HL-60 (cell line): Measurements from ENCODE around the gene GADD45GIP1.
A peak's percentile ranks its signal among the peaks of the same experiment; 100 is the strongest.
"Not testable (repeated sequence)": the region's sequence is repeated elsewhere in the genome, so short reads cannot be mapped to it uniquely, and the experiment has no call there.

ENCODE experiments used
- DNase-seq, 2 experiments: peaks; one replicate each; pipeline ENCODE4 v3.0.0-alpha.2; 2010 to 2020; ENCODE audit warnings: low read depth in 1 of 2, low spot score in 1 of 2
- H3K27ac ChIP-seq: fragments of 250-450 bp; sonication (Bioruptor Pico); replicated peaks from 2 replicates; pipeline ENCODE4 v1.5.1; 2020; ENCODE audit warnings: mild to moderate bottlenecking, moderate library complexity
- H3K27me3 ChIP-seq: fragments of 250-450 bp; sonication (Bioruptor Pico); 2 replicates; pipeline ENCODE4 v1.5.1; 2021; ENCODE audit warnings: mild to moderate bottlenecking, moderate library complexity; ENCODE audit not compliant: insufficient read depth, poor library complexity, severe bottlenecking
- H3K4me3 ChIP-seq: replicated peaks from 2 replicates; pipeline ENCODE4 v1.5.1; 2011; ENCODE audit warnings: mild to moderate bottlenecking, control low read depth, low read length; ENCODE audit not compliant: insufficient read depth
- GABPA ChIP-seq: IDR thresholded peaks from 2 replicates; pipeline ENCODE4 v1.6.1; 2012; ENCODE audit warnings: low read depth
- POLR2AphosphoS5 ChIP-seq: IDR thresholded peaks from 2 replicates; pipeline ENCODE4 v1.6.1; 2012; ENCODE audit warnings: low read depth
- SPI1 ChIP-seq: IDR thresholded peaks from 2 replicates; pipeline ENCODE4 v1.6.1; 2012; ENCODE audit warnings: low read depth, mild to moderate bottlenecking, borderline replicate concordance
- TF ChIP-seq, protein P1 (sequence below): IDR thresholded peaks from 2 replicates; pipeline ENCODE4 v1.6.1; 2012; ENCODE audit warnings: low read depth; ENCODE audit not compliant: insufficient replicate concordance
- TF ChIP-seq, protein P2 (sequence below): IDR thresholded peaks from one replicate; pipeline ENCODE4 v1.5.1; 2011; ENCODE audit warnings: low read length, control low read depth, inconsistent platforms; ENCODE audit not compliant: insufficient read depth

GADD45GIP1 gene

DNA sequence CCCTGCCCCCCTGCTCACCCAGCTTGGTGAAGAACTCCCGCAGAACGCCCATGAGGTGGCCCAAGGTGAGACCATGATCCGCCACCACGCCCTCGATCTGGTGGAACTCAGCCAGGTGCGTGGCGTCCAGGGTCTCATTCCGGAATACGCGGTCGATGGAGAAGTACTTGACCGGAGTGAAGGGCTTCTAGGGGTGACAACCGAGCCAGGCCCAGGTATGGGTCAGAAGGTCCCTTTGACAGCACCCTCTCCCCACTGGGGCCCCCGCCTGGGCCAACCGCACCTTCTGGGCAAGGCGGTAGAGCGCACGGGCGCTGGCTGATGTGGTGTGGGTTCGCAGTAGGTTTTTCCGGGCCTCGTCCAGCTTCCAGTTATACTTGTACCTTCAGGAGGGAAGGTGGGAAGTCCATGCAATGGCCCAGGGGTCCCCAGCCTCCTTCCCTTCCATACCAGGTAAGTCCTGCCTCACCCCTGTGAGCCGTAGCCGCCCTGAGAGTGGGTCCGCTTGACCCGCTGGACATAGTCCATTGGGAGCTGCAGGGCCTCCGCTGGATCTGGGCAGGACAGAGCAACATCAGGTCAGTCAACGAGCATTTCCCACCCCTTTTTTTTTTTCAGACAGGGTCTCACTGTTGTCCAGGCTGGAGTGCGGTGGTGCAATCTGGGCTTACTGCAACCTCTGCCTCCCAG lies 32.3 kb downstream of the GADD45GIP1 start:
- Histone ChIP-seq H3K4me3 (no peak overlapping the region), H3K27me3 (no peaks in the 10 kb centered on the region), H3K27ac (no peak overlapping the region)
- no peak for DNase-seq
- TF ChIP-seq GABPA (no peak), SPI1 (no peak), POLR2AphosphoS5 (no peak; the same call in 1 of the 2 replicates)
- TF ChIP-seq, protein P1, sequence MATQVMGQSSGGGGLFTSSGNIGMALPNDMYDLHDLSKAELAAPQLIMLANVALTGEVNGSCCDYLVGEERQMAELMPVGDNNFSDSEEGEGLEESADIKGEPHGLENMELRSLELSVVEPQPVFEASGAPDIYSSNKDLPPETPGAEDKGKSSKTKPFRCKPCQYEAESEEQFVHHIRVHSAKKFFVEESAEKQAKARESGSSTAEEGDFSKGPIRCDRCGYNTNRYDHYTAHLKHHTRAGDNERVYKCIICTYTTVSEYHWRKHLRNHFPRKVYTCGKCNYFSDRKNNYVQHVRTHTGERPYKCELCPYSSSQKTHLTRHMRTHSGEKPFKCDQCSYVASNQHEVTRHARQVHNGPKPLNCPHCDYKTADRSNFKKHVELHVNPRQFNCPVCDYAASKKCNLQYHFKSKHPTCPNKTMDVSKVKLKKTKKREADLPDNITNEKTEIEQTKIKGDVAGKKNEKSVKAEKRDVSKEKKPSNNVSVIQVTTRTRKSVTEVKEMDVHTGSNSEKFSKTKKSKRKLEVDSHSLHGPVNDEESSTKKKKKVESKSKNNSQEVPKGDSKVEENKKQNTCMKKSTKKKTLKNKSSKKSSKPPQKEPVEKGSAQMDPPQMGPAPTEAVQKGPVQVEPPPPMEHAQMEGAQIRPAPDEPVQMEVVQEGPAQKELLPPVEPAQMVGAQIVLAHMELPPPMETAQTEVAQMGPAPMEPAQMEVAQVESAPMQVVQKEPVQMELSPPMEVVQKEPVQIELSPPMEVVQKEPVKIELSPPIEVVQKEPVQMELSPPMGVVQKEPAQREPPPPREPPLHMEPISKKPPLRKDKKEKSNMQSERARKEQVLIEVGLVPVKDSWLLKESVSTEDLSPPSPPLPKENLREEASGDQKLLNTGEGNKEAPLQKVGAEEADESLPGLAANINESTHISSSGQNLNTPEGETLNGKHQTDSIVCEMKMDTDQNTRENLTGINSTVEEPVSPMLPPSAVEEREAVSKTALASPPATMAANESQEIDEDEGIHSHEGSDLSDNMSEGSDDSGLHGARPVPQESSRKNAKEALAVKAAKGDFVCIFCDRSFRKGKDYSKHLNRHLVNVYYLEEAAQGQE, result no peak
- TF ChIP-seq, protein P2, sequence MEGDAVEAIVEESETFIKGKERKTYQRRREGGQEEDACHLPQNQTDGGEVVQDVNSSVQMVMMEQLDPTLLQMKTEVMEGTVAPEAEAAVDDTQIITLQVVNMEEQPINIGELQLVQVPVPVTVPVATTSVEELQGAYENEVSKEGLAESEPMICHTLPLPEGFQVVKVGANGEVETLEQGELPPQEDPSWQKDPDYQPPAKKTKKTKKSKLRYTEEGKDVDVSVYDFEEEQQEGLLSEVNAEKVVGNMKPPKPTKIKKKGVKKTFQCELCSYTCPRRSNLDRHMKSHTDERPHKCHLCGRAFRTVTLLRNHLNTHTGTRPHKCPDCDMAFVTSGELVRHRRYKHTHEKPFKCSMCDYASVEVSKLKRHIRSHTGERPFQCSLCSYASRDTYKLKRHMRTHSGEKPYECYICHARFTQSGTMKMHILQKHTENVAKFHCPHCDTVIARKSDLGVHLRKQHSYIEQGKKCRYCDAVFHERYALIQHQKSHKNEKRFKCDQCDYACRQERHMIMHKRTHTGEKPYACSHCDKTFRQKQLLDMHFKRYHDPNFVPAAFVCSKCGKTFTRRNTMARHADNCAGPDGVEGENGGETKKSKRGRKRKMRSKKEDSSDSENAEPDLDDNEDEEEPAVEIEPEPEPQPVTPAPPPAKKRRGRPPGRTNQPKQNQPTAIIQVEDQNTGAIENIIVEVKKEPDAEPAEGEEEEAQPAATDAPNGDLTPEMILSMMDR, result no peak

DNA sequence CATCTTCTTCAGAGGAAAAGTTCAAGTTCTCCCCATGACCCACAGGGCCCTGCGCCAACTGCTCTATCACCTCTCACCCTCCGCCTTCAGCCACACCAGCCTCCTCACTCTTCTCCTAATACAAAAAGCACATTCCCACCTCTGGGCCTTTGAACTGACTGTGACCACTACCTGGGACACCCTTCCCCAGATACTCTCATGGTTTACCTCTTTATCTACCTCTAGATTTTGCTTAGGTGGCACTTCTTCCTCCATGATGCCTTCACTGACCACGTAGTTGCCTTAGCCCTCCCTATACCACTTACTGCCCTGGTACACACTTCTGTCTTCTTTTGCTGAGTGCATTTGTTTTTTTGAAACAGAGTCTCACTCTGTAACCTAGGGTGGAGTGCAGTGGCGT lies 34.1 kb downstream of the GADD45GIP1 start:
- Histone ChIP-seq H3K27ac (no peak overlapping the region), H3K4me3 (no peak overlapping the region), H3K27me3 (no peaks in the 10 kb centered on the region)
- TF ChIP-seq SPI1 (no peak), POLR2AphosphoS5 (0 out of 2 replicates have a peak, but pooled peaks have one; percentile 24)
- no peak for DNase-seq

DNA sequence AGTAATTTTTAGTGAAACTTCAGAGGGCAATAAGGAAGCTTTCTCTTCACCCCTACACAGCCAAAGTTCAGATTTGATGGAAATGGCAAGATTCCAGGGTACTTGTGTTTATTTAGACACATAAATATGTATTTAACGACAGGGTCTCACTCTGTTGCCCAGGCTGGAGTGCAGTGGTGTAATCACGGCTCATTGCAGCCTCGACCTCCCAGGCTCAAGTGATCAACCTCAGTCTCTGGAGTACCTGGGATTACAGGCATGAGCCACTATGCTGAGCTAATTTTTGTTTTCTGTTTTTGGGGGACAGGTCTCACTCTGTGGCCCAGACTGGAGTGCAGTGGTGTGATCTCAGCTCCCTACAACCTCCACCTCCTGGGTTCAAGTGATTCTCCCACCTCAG lies 36.0 kb downstream of the GADD45GIP1 start:
- Histone ChIP-seq H3K4me3 (no peak overlapping the region), H3K27ac (peak overlapping the region; percentile 73), H3K27me3 (no peaks in the 10 kb centered on the region)
- DNase-seq, result no peak
- peak; percentile 9; the same call in 1 of the 2 replicates for TF ChIP-seq POLR2AphosphoS5
- TF ChIP-seq SPI1, result no peak

DNA sequence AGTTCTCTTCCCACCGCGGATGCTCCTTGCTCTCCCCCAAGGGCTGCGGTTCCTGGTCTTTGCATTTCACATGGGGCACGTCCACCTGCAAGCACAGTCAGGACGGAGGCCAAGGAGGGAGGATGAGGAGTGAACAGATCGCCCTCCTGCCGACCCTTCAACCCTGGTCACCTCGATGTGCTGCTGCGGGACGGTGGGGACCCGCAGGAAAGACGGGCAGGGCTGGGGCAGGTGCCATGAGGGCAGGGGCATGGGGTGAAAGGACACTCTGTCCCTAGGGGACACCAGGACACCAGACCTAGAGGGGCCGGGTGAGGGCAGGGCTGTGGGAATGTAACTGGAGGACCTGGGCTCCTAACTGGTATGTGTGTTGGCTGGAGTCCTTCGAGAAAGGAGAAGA lies 38.8 kb downstream of the GADD45GIP1 start:
- no peak overlapping the region for H3K4me3 ChIP-seq
- H3K27me3 ChIP-seq, result no peaks in the 10 kb centered on the region
- TF ChIP-seq, protein P1, result no peak
- TF ChIP-seq POLR2AphosphoS5 (no peak), SPI1 (no peak), GABPA (no peak)
- TF ChIP-seq, protein P2, result no peak
- H3K27ac ChIP-seq, result no peak overlapping the region; the same call in 1 of the 2 replicates
- no peak for DNase-seq

DNA sequence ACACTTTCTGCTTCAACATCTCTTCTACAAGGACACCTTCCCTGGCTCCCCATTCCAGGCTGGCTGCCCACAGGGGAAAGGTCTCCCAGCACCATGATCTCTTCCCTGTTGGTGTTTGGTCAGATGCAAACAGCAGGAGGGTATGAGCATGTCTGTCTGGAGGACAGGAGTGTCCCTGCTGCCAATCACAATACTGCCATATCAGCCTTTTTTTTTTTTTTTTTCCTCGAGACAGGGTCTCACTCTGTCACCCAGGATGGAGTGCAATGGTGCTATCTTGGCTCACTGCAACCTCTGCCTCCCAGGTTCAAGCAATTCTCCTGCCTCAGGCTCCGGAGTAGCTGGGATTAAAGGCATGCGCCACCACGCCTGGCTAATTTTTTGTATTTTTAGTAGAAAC lies 41.2 kb downstream of the GADD45GIP1 start:
- not testable (repeated sequence) for DNase-seq, H3K27ac ChIP-seq, H3K27me3 ChIP-seq, H3K4me3 ChIP-seq
